ENCODE results near the gene TCAF2.
"Not testable (repeated sequence)": the region's sequence is repeated elsewhere in the genome, so short reads cannot be mapped to it uniquely, and the experiment has no call there.

Gene TCAF2

DNA sequence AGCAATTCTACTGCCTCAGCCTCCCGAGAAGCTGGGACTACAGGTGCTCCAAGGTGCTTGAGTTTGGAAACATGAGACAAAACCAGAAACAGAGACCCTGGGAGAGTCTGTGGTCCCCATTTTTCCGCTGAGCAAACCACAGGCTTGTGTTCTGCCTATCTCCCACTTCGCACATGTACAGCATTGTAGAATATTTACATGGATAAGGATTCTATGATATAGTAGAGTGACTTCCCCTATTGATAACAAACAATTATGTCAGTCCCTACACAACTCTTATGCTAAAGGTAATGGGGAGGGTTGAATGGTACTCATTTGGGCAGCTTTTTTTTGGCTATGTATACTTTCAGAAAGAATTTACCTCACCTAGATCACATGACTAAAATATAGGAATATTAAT lies 29.1 kb downstream of the TCAF2 start:
- in situ Hi-C loops (cut with MboI; ENCODE audit: low sequenced_read_pairs, unreplicated experiment), result not testable (repeated sequence)

DNA sequence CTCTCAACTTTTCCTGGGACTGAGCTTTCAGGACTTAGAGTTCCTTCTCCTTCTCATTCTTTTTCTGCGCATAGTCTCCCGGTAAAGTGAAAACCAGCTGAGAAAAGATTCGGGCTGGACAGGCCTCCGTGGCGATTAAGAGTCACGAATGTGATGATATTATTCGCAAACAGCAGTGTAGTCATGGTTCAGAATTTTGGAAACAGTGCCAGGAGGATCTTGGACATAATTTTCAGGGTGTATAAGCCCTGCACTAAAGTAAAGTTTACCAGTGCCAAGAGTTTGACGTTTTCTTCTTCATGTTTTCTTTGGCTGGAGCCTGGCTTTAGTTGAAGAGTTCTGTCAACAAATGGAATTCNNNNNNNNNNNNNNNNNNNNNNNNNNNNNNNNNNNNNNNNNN lies 29.7 kb downstream of the TCAF2 start:
- in situ Hi-C loops (cut with MboI; ENCODE audit: low sequenced_read_pairs, unreplicated experiment); DNase-seq (ENCODE audit: low spot score): not testable (repeated sequence)

More for the DNA sequence above, 29.1 kb downstream of the TCAF2 start:
- not testable (repeated sequence) for DNase-seq (ENCODE audit: low spot score)
